ENCODE measurements around the gene NFKB2. TPM values are rescaled to one million over a fixed set of nuclear protein-coding genes. Genes with fewer than 3 reads are reported as not detected.

NFKB2 gene
- total and polyA plus RNA-seq, 2 of the 8 experiments (the other 6 are each of a cell fraction or from before 2014, with no cell fraction given): 20.4 to 31.4 TPM

GRCh38 chr10:102395400-102396316 is at the start of gene NFKB2 (continued):
- TF ChIP-seq CHD1 (IDR thresholded peaks at IDR 0.05; ENCODE audit: low read depth, low read length) (no peak), ASH2L (IDR thresholded peaks at IDR 0.05; ENCODE audit: low read length) (no peak)
